ENCODE measurements around the gene ANLN.

ANLN gene

DNA sequence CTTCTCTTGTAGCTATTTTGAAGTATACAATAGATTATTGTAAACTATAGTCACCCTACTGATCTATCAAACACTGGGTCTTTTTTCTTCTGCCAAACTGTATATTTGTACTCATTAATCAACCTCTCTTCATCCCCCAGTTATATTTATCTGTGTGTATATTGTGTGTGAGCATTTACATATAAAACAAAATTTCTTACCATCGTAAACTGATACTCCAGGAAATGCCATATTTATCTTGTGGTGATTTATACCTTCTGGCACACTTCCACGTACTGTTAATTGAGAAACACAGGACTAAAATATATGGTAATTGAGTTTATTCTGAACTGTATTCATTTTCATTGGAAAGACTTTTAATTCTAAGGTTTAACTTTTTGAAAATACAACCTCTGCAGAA, 18.9 kb downstream of the ANLN start:
- DNase-seq (ENCODE audit: low spot score) = no peak

DNA sequence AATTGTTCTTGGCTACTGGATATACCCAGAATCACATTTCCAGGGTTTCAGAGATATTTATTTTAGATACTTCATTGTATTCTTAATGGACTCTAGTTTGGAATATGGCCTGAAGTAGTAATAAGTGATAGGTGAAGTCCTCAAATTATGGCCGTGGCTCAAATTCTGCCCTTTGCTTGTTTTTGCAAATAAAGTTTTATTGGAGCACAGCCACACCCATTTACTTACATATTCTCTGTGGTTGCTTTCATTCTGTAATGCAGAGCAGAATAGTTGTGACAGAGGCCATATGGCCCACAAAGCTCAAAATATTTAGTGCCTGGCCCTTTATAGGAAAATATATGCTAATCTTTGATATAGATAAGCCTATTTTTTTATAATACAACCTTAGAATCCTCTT, 19.5 kb downstream of the ANLN start:
- DNase-seq (ENCODE audit: low spot score) = no peak

- no peak for DNase-seq (ENCODE audit: low spot score)
These were observed 25.5 kb downstream of the ANLN start for GRCh38 chr7:36415144-36415543.

GRCh38 chr7:36416251-36416650, 26.6 kb downstream of the ANLN start:
- DNase-seq (ENCODE audit: low spot score) = no peak

DNA sequence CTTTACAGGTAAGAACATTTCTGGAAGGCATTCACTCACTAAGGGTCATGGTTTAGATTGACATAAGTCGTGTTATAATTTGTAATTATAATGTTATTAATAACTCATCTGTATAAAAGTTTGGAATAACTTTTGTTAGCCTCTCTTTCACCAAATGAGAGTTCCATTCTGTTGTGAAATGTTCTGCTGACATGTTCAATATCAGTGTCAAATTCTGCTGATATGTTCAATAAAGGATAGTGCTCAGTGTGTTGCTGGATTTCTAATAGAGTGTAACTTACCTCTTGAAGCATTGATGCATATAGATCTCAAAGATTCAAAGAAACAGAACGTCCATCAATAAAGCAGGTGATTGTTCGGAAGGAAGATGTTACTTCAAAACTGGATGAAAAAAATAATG, 30.6 kb downstream of the ANLN start:
- no peak for DNase-seq (ENCODE audit: low spot score)

DNA sequence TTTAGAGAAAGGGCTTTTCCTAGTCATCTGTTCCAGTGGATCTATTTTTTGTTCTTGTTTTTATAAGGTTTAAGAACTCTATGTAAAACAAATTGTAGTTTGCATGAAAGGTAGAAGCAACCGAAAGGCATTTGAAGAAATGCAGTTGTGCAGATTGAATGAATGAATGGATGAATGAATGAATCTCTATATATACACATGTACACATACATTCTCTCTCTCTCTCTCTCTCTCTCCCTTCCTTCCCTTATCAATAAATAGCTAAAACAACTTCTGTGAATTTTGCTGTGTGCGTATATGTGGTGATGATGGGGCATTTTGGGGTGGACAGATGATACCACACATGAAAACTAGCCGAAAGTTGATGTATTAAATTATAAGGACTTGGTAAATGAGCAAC, 32.4 kb downstream of the ANLN start:
- no peak for DNase-seq (ENCODE audit: low spot score)

- DNase-seq (ENCODE audit: low spot score) = no peak
These were observed 34.0 kb downstream of the ANLN start for GRCh38 chr7:36423633-36424032.

DNA sequence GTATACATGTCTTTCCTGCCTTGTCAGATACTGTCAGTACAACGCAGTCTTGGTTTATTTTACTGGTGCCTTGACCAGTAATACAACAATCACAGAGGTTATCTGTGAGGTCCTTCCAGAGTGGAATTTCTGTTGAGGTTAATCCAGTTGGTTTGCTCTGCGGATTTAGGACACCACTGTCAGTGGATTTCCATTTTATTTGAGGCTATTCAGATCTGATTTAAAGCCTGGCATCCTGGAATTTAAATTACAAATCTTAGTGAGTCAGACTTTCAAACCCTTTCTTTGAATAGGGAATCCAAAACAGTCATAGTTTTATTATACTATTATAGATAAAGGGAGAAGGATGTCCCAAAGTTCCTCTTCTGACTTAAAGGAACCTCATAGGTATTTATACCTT, 40.5 kb downstream of the ANLN start:
- DNase-seq (ENCODE audit: low spot score) = no peak

DNA sequence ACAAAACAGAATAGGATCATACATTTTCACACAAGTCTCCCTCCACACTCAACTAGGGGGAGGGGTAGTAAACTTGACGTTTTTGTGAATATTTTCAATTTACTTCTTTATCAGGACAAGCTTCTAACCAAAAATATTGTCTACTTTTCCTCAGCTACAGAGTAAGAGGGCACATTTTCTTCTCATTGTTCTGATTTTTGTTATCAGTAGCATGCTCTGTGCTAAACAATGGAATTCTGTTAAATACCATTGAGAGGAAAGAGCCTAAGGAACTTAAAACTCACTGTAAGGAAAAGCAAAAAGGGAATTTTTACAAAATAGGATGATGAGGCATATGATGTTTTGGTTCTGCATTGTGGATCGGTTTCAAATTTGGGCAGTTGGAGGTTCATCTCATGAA, 41.2 kb downstream of the ANLN start:
- DNase-seq (ENCODE audit: low spot score) = no peak

DNA sequence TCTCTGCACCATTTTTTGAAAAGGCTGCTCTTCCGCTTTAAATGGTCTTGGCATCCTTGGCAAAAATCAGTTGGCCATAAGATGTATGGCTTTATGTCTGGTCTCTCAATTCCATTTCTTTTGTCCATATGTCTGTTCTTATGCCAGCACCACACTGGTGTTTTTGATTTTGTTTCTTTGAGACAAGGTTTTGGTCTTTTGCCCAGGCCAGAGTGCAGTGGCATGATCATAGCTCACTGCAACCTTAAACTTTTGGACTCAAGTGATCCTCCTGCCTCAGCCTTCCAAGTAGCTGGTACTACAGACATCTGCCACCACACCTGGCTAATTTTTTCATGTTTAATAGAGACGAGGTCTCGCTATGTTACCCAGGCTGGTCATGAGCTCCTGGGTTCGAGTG, 48.5 kb downstream of the ANLN start:
- no peak for DNase-seq (ENCODE audit: low spot score)

- no peak for DNase-seq (ENCODE audit: low spot score)
These were observed 50.0 kb downstream of the ANLN start for GRCh38 chr7:36439624-36440023.

DNA sequence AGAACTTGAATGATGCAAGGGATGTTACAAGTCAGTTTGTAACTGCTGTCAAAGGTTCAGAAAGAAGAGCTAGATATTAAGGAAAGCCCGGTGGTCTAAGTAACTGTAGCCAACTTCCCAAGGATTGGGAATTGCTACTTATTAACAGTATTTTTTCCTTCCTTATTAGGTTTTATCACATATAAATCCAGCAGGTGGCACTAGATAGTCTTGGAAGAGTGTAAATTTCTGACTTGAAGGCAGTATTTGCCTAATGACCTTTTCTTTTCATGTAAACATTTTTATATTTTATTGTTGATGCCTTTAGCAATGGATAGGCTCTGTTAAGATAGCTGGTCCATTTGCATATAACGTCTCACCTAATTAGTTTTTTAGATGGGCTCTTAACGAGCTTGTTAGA, 51.2 kb downstream of the ANLN start:
- DNase-seq (ENCODE audit: low spot score) = peak; percentile 48

- no peak for DNase-seq (ENCODE audit: low spot score)
These were observed 51.8 kb downstream of the ANLN start for GRCh38 chr7:36441344-36442022.

DNA sequence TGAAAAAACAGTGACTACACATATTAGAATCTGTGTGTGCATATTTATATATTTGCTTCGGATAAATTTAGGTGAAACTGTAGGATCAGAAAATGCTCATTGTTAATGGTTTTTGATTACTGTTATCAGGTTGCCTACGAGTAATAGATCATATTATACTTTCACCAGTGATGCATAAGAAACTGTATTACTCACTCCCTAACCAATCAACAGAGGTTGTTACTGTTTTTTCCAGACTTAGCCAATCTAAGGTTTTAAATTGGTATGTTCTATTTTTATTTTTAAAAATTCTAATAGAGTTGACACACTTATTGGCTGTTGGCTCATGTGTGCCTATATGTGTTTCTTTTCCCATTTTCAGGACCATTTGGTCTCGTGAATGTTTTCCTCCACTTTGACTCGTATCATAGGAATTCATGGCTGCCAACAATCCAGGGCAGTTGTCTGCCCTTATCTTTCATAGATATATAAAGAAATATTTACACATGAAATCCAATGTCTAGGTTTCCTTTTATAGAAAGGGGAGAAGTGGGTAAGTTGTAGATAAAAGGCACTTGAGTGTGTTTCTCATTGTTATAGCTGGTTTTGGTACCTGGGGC, 59.2 kb downstream of the ANLN start:
- peak; percentile 8 for DNase-seq (ENCODE audit: low spot score)

DNA sequence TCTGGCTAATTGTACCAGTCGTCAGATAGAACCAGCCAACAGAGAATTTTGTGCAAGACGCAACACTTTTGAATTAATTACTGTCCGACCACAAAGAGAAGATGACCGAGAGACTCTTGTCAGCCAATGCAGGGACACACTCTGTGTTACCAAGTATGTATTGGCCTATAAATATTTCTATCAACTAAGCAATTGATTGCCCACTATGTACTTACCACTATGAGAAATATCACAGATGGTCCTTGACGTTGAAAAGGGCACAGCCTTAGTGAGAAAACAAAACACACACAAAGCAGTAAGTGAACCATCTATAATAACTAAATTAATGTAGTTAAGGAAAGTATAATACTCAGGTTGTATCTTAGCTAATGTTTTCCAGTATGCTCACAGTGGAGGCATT, 60.0 kb downstream of the ANLN start:
- DNase-seq (ENCODE audit: low spot score) = no peak

- DNase-seq (ENCODE audit: low spot score) = no peak
These were observed 64.1 kb downstream of the ANLN start for GRCh38 chr7:36453769-36454168.

DNA sequence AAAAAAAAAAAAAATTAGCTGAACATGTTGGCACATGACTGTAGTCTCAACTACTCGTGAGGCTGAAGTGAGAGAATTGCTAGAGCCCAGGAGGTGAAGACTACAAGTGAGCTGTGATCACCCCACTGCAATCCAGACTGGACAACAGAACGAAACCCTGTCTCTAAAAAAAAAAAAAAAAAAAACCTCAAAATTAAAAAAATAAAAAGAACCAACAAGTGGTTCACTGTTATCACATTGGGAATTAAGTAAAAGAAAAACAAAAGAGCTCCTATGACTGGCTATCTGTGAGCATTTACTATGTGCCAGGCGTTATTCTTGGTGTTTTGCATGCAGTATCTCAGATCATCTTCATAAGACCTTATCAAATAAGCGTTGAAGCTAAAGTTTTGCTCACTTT, 66.0 kb downstream of the ANLN start:
- no peak for DNase-seq (ENCODE audit: low spot score)

DNA sequence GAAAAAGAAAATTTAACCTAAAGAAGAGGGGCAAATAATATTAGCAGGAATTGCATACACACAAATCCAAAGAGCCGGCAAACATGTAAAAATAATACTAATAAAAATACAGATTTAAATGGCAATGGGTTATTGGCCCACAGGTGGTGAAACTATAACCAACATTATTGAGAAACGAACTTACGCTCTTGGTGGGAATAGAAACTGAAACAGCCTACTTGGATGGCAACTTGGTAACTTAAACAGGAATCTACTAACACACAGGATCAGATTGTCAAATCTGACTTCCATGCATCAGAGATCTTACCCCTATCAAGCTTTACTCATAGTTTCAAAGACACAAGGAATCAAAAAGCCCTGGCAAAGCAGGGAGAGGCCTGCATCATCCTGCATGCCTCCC, 66.5 kb downstream of the ANLN start:
- DNase-seq (ENCODE audit: low spot score) = no peak

DNA sequence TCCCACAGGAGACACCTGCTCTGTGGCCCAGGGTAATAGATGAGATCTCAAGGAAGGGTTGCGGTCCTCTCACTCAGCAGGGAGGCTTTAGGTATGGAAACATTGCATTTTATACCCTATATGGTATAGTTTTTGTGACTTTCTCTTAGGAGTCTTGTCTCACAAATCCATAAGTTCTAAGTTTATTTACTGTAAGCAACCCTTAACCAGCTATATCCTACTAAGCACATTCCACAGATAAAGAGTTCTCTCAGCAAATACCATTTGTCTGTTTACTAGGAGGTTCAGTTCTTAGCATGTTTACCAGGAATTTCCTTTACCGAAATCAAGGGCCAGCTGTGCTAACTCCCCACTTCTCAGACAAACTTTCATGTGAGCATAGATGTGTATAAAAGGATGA, 66.9 kb downstream of the ANLN start:
- DNase-seq (ENCODE audit: low spot score) = no peak

DNA sequence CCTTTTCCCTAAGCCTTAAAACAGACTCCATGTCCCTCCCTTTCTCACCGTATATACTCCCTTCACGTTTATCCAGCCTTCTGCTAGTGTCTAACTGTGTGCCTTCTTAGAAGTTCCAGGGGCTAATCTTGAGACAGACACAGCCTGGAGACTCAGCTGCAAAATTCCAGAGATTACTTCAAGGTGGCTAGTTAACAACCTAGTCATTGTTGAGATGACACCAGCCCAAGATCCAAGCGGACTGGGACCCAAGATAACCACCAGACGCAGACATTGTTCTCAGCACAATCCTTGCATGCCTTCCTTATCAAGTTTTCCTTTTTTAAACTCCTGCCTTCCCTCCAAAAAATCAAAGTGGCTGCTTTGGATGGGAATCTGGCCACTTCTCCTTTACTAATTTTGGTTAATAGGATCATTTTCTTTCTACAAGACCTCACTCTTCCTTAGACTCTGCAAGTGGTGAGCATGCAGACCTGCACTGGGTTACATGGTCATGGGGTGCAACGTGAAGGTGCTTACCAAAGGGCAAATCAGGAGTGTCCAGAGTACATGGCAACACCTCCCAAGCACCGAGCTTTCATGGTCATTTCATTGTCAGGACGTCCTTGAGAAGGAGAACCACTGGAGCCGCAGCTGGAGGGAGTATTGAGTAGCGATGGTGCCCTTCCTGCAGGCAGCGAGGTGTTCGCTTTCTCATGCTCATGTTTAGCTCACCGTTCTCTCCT, 69.7 kb downstream of the ANLN start:
- no peak for DNase-seq (ENCODE audit: low spot score)

- DNase-seq (ENCODE audit: low spot score) = no peak
These were observed 71.3 kb downstream of the ANLN start for GRCh38 chr7:36460811-36461429.

DNA sequence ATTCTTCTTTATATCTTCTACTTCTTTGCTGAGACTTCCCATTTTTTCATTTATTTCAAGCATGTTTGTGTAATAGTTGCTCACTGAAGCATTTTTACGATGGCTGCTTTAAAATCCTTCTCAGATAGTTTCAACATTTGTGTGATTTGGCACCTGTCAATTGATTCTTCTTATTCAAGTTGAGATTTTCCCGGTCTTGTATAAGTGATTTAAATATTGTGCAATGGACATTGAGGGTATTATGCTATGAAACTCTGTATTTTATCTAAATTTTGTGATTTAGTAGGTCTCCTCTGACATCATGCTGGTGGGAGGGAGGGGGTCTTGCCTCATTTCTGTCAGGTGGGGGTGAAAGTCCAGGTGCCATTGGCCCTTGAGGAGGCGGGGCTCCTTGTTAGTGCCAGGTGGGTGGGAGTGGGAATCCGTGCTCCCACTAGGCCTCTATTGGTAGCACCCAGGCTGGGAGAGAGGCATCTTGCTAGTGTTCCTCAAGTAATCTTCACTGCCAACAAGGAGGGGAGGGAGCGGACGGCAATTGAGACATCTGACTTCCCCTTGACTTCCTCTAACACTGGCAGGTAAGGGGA, 73.0 kb downstream of the ANLN start:
- DNase-seq (ENCODE audit: low spot score) = no peak

- no peak for DNase-seq (ENCODE audit: low spot score)
These were observed 74.6 kb downstream of the ANLN start for GRCh38 chr7:36464271-36464670.

Data from AG08395 (cell line).